GM12875 (cell line): ENCODE measurements around the gene BCL2L1.

Experiments used
- H3K4me3 ChIP-seq: one replicate; pipeline ENCODE4 v1.5.1; 2011; ENCODE audit warnings: low read depth, low read length, control low read depth
- TF ChIP-seq, protein P1 (sequence below): IDR thresholded peaks from 2 replicates; pipeline ENCODE4 v1.5.1; 2011; ENCODE audit warnings: low read depth, mild to moderate bottlenecking, control low read depth, inconsistent platforms, low read length, moderate library complexity, borderline replicate concordance; ENCODE audit not compliant: insufficient read depth

BCL2L1 gene

DNA sequence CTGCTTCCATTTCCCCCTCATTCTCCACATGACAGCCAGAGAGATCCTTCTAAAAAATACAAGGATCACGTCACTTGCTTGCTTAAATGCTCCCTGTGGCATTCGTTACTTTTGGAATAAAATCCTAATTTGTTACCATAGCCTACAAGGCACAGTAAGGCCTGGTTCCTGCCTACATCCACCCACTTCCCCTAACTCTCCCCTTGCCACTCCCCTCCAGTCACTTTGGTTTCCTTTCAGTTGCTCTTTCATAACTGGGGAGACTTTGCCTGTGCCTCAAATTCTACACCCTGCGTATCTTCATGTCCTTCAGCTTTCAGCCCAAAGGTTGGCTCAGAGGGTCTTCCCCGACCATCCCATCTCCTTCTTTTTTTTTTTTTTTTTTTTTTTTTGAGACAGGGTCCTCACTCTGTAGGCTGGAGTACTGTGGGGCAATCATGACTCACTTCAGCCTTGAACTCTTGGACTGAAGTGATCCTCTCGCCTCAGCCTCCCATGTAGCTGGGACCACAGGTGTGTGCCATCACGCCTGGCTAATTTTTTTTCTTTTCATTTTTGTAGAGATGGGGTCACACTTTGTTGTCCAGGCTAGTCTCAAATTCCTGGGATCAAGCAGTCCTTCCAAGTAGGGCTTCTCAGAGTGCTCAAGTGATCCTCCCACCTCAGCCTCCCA lies 105.1 kb downstream of the BCL2L1 start:
- TF ChIP-seq, protein P1, sequence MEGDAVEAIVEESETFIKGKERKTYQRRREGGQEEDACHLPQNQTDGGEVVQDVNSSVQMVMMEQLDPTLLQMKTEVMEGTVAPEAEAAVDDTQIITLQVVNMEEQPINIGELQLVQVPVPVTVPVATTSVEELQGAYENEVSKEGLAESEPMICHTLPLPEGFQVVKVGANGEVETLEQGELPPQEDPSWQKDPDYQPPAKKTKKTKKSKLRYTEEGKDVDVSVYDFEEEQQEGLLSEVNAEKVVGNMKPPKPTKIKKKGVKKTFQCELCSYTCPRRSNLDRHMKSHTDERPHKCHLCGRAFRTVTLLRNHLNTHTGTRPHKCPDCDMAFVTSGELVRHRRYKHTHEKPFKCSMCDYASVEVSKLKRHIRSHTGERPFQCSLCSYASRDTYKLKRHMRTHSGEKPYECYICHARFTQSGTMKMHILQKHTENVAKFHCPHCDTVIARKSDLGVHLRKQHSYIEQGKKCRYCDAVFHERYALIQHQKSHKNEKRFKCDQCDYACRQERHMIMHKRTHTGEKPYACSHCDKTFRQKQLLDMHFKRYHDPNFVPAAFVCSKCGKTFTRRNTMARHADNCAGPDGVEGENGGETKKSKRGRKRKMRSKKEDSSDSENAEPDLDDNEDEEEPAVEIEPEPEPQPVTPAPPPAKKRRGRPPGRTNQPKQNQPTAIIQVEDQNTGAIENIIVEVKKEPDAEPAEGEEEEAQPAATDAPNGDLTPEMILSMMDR, result no peak
- no peak overlapping the region for H3K4me3 ChIP-seq

DNA sequence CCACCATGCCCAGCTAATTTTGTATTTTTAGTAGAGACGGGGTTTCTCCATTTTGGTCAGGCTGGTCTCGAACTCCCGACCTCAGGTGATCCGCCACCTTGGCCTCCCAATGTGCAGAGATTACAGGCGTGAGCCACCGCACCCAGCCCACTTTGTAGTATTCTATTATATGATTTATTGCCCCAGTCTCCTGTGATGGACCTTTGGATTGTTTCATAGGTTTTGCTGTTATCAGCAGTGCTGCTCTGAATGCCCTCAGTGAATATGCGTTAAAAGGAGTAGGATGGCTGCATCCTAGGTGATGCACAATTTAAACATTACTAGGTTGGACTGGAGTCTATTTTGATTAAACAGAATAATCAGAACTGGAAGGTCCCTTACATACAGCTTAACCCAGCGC lies 107.3 kb downstream of the BCL2L1 start:
- no peak overlapping the region for H3K4me3 ChIP-seq
- TF ChIP-seq, protein P1, result no peak
